Measurements from ENCODE around the gene PPP1R13B.

Gene PPP1R13B

GRCh38 chr14:103727313-103727980 lies 119.9 kb downstream of the PPP1R13B start:
- no peak for DNase-seq

DNA sequence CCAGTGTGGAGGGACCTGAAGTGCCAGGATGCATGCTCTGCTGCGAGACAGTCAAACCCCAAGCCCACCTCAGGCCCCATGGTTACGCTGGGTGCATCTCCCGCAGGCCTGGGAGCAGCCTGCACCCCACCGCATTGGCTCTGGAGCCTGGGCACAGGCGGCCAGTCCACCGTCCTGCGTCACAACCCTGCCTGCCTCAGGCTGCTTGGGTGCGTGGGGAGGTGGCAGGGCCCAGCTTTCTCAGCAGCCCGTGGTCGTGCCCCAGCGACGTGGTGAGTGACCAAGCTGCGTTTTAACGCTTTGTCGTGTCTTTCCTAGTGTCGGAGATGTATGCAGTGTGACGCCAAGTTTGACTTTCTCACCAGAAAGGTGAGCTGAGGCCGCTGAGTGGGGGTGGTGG lies 120.9 kb downstream of the PPP1R13B start:
- DNase-seq = no peak

- DNase-seq = no peak
Observed at GRCh38 chr14:103725739-103726395, 121.5 kb downstream of the PPP1R13B start.

DNA sequence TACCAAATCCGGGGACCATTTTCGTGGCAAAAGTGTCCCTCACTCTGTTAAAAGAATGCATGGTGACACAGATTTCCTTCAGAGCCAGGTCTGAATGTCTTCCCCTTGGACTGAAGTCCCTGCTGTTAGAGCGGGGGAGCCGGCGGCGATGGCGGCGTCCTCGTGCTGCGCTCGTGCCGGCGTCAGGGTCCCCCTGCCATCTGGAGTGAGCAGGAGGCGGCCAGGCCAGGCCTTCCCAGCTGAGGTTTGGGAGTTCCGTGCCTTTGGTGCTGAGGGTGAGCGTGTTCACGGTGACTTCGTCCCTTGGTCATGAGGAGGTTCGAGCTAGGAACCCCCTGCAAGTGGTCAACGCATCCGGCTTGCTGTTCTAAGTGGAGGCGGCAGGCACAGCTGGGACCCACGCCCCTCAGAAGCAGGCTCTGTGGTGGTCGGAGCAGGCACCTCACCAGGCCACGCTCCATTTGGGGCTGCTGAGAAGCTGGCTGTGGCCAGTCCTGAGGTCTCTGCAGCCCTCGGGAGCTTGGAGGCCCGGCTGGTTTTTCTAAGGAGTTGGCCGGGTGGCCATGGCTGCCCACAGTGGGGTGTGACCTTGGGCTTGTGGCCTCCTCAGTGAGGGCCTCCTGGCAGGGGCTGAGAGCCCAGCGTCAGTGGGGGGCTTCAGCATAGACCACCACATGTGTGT lies 122.2 kb downstream of the PPP1R13B start:
- DNase-seq = no peak

DNA sequence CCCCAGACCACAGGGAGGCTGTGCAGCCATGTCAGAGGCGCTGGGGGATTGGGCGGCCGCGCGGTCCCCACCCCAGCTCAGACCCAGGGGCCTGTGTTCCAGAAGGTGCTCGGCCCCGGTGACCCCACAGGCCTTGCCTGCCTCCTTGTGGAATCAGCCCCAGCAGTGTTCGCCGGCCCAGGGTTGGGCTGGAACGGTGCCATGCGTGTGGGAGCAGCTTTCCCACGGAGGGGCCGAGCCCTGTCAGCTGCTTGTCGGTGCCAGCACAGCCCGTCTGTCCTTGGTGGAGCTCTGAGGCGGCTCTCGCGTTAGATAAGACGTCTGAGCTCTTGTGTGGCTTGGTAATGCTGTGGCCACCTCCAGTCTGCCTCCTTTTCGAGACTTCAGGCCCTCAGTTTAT lies 123.3 kb downstream of the PPP1R13B start:
- DNase-seq = no peak

DNA sequence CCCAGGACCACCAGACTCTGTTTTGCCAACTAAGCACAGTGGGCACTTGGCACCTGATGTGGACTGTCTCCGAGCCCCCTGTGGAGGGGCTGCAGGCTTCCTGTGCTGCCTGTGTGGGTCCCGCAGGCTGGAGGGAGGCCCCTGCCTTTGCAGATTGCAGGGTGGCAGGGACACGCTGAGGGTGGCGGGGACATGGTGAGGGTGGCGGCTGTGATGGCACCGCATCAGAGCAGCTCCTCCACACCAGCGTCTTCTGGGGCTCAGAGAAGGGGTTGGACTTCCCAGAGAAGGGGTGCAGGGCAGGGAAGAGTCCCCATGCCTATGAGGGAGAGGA lies 123.7 kb downstream of the PPP1R13B start:
- no peak for DNase-seq

- peak; percentile 97 for DNase-seq
Observed at GRCh38 chr14:103721334-103722120, 125.8 kb downstream of the PPP1R13B start.

DNA sequence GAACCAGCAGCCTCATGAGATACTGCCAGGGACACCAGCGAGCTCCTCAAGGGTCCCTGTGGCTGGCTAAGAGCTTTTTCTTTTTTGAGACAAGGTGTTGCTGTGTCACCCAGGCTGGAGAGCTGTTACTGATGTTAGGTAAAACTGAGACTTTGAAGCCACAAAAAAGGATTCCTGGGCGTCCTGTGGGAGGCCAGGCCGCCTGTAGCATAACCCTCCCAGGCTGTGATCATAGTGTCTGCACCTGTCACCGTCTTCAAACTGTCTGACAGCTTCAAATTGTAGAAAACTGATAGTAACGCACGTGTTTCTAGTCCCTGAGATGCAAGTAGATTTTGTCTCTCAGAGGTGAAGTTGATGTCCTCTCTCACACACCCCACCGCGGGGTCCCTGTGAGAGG lies 127.6 kb downstream of the PPP1R13B start:
- DNase-seq = no peak

GRCh38 chr14:103718572-103718971 lies 128.8 kb downstream of the PPP1R13B start:
- DNase-seq = no peak

- DNase-seq = no peak
Observed at GRCh38 chr14:103716899-103717411, 130.4 kb downstream of the PPP1R13B start.

- no peak for DNase-seq
Observed at GRCh38 chr14:103716091-103716801, 131.1 kb downstream of the PPP1R13B start.

DNA sequence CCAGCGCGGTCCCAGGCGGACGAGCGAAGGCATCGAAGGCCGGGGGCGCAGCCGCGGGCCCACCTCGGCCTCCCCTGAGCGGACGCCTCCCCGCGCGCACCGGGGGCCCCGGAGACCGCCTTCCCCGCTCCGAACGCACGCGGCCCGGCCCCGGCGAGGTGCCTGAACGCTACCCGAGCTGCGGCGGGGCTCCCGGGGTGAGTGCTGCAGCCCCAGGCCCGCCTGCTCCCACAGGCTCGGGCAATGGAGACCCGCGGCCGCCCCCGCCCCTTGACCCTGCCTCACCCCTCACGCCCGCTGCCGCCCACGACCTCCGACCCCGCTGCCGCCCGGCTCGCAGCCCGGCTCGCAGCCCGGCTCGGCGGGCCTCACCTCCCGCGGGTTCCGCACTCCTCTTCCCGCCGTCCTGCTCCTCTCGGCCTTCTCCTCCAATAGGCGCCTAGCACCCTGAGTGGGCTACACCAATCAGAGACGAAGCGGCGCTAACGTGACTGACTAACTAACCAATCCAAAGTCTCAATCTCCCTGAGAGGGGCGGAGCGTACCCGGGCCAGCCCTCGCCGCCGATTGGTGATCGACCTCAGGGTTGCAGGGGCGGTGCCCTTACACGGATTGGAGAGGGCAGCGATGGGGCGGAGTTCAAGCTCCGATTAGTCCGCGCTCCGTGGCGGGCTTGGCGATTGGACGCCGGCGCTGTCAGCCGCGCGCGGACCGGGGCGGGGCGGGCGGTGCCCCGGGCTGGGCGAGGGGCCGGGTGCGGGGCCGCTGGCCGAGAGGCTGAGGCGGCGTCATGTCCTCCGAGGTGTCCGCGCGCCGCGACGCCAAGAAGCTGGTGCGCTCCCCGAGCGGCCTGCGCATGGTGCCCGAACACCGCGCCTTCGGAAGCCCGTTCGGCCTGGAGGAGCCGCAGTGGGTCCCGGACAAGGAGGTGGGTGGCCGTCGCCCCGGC lies 132.0 kb downstream of the PPP1R13B start, which contains the start of the genes XRCC3 and ZFYVE21:
Gene XRCC3, minus strand, starts transcription at position 400 of the 949 bp plus-strand sequence. CDS start 4,364 bp downstream, outside the sequence.
Gene ZFYVE21, plus strand, starts transcription at position 759 of the 949 bp plus-strand sequence. Its CDS starts 32 bp downstream, at position 791.
- DNase-seq = peak; percentile 99

DNA sequence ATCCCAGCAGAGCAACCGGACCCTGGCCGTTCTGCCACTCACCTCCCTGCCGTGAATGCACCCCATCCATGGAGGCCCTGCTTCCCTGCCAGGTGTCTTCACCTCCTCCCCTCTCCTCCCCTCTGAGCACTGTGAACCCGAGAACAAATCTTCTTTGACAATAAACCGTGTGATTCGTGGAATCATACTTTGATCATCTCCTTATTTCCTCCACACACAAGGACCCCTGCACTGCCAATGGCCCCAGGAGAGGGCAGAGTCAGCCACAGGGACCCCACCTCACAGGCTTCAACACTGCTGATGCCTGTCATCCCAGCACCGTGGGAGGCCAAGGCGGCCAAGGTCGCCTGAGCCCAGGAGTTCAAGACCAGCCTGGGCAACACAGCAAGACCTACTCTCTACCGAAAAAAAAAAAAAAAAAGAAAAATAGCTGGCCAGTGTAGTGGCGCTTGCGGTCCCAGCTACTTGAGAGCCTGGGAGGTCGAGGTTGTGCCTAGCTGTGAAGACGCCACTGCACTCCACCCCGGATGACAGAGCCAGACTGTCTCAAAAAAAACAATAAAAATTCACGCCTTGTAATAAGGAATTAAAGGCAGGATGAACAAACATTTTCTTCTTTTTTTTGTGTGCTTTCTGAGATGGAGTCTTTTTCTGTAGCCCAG lies 133.2 kb downstream of the PPP1R13B start:
- no peak for DNase-seq

GRCh38 chr14:103713304-103714062 lies 133.9 kb downstream of the PPP1R13B start:
- DNase-seq = no peak

DNA sequence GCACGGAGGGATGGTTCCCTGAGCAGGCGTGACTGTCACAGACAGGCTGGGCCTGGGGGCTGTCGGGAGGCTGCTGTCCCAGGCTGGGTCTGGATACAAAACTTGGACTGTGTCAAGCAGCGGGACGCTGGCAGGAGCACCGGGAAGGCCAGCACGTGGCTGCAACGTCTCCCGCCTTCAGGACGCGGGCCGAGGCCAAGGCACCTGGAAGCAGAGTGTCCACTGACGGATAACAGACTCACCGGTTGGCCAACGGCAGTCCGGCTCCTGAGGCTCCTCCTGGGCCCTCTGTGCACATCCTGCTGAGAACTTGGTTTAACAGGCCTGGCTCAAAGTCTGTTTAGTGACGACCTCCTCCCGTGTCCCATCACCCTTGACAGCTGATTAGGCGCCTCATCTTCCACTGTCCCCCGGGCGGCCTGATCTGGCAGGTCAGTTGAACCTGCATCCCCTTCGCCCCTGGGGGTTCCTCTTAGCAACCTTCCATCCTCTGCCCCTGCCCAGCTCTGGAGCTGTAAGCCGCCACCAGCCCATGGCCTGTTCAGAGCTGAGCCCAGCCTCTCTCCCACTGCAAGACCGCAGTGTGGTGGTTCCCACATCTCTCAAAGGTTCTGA lies 134.6 kb downstream of the PPP1R13B start:
- no peak for DNase-seq

- peak; percentile 86 for DNase-seq
Observed at GRCh38 chr14:103711516-103712431, 135.6 kb downstream of the PPP1R13B start.

DNA sequence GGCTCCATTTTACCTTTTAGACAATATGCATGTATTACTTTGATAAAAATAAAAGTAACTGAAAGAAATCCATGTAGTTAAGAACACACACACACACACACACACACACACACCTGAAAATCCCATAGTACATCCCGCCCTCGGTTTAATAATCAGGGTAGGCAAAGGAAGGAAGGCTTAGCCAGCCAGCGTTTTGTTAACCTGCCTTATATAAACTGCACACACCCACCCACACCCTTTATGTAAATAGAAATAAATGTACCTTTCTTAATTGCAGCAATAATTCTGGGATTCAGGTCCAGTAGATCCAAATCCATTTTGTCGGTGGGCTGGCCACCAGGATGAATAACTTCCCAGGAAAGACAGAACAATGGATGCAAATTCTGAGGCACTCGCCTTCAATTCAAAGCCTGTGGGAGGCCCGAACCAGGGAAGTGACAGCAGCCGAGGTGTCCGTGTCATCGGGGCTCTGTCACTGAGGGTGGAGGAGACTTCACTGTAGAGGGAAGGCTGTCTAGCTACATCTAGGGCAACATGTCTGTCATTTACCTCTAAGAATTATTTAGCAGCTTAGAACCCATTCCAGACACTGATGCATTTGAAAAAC lies 136.5 kb downstream of the PPP1R13B start:
- no peak for DNase-seq

DNA sequence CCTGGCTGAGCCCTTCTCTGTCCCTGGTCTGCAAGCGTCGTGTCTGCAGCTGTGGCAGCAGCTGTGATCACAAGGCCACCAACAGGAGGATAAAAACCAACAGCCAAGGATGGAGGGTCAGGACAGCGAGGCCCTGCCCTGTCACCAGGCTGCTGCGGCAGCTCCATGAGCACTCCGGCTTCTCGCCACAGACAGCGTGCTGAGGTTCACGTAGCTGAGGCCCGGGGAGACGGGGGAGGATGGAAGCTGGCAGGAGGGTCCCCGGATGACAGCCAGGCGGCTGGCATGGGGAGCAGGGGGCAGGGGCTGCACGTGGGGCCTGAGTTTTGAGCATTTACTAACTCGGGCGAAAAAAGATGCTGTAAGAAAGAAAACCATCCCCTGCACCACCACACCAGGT lies 137.6 kb downstream of the PPP1R13B start:
- DNase-seq = no peak
